Activated CD4-positive, alpha-beta T cell treated with anti-CD3 and anti-CD28 coated beads, Interleukin-10, Interleukin-2, amounts not matched to agents 100 ng/mL and 50 ng/mL, durations not matched to agents 16 hours and 8 hours (primary cell): ENCODE results near the gene SPTLC3.

Experiments used
- DNase-seq: peaks from one replicate; pipeline ENCODE4 v3.0.0-alpha.2; 2020

SPTLC3 gene

GRCh38 chr20:13034936-13035335, 26.2 kb downstream of the SPTLC3 start:
- no peak for DNase-seq

- no peak for DNase-seq
These were observed 26.8 kb downstream of the SPTLC3 start for GRCh38 chr20:13035399-13036152.

- no peak for DNase-seq
These were observed 29.0 kb downstream of the SPTLC3 start for GRCh38 chr20:13037727-13038126.

- no peak for DNase-seq
These were observed 33.0 kb downstream of the SPTLC3 start for GRCh38 chr20:13041574-13042457.

GRCh38 chr20:13042458-13042794, 33.7 kb downstream of the SPTLC3 start:
- no peak for DNase-seq

DNA sequence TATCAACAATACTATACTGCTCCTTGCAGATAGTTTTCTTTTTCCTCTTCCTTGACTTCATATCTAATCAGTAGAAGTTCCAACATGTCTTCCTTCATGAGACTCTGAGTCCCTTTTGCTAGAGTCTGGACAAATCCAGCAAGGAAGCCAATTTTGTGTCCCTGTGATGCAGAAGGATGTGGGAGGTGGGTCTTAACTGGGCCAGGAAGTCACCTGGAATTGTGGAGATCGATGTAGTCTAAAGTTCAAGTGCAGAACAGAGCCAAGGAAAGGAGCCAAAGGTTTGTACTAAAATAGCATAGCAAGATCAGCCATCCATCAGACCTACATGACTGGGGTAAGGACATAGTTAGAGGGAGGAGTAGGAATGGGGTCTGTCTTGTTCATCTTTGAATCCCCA, 37.6 kb downstream of the SPTLC3 start:
- no peak for DNase-seq

DNA sequence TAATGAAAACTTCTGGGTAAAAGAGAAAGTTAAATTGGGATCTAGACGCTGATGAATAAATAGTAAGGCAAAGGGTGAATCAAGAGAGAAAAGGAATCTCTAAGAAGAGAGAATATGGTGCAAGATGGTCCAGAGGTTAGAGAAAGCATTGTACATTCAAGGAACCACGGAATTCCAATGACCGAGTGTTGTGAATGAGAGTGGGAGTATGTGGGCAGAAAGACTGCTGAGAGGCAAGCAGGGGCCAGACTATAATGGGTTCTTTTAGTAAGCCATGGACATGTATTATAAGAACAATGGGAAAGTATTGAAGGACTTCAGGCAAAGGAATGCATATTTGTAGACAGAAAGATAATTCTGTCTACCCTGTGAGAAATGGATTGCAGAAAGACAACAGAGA, 45.2 kb downstream of the SPTLC3 start:
- DNase-seq, result no peak

DNA sequence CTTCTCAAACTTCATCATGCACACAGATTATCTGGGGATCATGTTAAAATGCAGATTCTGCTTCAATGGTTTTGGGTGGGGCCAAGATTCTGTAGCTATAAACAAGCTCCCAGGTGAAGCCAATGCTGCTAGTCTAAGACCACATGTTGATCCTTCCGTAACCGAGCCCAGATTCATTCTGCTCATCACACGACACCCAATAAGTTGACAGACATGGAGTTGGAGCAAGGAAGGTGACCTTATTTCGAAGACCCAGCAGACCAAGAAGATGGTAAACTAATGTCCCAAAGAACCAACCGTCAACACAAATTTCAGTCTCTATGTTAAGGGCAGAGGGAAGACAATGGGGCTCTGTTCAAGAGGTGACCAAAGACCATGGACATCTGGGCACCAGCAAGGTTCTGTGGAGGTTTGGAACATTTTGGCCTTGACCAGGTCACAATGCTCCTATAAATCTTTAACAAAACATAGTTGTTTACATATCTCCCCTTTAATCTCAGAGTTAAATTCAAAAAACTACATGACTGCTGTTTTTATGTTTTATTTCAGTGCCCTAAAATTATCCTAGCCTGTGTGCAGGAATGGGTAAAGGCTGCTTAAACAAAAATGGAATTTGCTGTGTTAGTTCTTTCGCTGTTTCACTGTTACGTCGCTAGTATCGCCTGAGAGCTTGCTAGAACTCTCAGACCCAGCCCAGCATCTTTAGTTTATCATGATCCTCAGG, 50.1 kb downstream of the SPTLC3 start:
- no peak for DNase-seq

DNA sequence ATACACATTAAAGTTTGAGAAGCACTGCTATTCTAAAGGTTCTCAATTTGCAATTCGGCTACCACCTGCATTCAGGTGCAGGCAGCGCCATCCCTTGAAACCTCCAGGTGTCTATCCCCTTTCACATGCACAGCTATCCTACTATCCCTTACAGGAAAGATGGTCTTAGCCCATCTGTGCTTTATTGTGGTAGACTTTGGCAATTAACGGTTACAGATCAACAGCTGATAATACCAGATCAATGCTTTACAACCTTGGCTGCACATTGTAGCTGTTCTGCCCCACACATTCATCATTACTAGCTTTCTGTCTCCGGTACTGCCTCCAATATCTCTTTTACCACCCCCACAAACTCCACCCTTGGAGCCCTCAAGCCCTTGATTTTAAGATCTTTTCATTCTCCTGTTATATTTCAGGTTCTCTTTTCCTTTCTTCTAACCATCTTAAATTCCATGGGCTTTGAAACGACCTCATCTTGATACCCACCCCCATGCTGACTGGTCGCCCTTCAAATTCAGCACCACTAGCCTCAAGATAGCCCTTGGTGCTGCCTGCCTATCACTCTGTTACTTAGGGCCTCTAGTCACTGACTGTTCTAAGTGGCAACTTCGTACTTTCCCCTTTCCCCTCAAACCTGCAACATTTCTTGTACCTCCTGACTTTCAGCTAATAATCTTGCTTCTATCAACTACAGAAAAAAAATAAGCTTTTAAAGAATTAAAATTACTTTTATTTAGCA, 50.8 kb downstream of the SPTLC3 start:
- no peak for DNase-seq

DNA sequence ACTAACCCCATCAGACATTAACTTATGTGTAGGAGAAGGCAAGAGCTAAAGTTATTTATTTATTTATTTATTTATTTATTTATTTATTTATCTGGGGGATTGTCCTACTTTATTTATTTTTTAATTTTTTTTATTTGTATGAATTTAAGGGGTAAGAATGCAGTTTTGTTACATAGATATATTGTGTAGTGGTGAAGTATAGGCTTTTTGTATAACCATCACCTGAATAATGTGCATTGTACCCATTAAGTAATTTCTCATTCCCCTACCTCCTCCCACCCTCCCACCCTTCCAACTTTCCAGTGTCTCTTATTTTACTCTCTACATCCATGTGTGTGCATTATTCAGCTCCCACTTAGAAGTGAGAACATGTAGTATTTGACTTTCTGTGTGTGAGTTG, 51.6 kb downstream of the SPTLC3 start:
- no peak for DNase-seq

DNA sequence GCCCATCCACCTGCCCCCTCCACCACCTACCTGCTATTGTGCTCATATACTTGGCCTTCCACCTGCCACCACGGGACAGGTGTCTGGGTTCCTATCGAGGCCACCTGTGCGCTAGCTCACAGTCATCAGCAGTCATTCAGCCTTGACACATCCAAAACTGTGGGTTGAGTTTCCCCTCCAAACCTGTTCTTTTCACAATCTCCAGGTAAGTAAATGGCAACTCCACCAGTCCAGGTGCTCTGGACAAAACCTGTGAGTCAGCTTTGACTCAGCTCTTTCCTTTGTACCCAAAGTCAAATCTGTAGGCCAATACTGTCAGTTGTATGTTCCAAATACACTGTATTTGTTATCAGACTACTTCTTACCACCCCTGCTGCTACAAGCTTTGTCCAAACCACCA, 52.6 kb downstream of the SPTLC3 start:
- DNase-seq, result no peak

- no peak for DNase-seq
These were observed 54.0 kb downstream of the SPTLC3 start for GRCh38 chr20:13062789-13063188.

DNA sequence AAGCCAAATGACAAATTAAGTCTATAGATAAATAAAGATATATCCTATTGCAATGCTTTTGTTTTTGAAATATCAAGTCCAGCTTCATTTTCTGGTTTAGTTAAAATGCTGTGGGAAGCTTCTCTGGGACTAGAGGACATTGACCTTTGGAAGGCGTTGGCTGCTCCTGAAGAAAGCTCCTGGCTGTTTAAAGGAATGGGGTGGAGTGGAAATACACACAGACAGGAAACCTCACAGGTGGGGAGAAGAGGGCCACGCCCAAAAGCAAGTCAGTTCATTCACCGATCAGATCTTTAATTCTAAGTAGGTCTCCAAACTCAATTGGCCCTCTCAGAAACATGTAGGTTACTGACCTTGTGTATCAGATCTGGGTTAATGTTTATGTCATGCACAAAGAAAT, 59.6 kb downstream of the SPTLC3 start:
- no peak for DNase-seq

- no peak for DNase-seq
These were observed 73.1 kb downstream of the SPTLC3 start for GRCh38 chr20:13081877-13082276.

DNA sequence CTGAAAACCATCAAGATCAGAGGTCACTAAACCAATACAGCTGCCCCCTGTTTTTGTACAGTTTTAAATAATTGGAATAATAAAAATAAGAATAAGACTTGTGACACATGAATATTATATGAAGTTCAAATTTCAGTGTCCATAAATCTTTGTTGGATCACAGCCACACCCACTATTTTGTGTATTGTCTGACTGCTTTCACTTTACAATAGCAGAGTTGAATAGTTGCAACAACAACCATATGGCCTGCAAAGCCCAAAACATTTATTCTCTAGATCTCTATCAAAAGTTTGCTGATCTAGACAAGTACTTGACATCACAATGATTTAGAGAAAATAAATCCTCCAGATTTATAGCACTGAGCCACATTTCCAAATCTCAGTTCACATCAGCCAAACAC, 73.6 kb downstream of the SPTLC3 start:
- DNase-seq, result no peak

GRCh38 chr20:13085275-13085674, 76.5 kb downstream of the SPTLC3 start:
- no peak for DNase-seq

GRCh38 chr20:13089950-13090469, 81.2 kb downstream of the SPTLC3 start:
- no peak for DNase-seq

DNA sequence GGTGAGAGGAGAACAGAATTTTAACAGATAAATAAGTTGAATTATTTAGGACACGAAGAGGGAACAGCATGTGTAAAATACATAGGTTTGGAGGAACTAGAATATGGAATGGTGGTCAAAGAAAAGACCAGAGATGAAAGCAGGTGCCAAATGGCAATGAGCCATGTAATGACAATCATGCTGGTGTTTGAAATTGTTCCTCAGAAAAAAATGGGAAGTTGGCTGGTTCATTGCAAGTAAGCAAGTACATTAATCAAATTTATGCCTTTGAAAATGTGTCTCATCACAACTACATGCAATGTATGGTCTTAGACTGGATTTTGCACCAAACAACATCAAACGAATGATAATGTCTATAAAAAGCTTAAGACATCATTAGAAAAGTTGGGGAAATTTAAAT, 83.3 kb downstream of the SPTLC3 start:
- DNase-seq, result no peak

GRCh38 chr20:13094976-13095375, 86.2 kb downstream of the SPTLC3 start:
- no peak for DNase-seq

DNA sequence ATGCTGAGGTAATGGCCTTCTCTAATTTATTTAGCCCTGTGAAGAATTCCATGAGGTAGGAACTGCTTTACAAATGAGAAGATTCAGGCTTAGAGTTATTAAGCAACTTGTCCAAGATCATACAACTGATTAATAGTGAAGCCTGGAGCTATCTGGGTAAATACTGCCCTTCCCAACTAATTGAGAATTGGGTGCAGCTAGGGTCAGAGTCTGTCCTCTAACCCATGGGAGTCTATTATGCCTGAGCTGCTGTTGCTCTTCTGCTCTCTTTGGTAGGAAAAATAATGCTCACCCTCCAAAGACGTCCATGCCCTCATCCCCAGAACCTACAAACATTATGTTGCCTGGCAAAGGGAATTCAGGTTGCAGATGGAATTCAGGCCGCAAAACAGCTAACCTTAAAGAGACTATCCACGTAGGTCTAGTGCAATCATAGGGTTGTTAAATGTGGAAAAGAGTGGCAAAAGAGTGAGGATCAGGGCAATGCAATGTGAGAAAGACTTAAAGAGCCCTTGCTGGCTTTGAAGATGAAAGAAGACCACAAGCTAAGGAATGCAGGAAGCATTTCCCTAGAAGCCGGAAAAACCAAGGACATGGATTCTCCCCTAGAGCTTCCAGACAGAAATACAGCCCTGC, 90.1 kb downstream of the SPTLC3 start:
- no peak for DNase-seq

DNA sequence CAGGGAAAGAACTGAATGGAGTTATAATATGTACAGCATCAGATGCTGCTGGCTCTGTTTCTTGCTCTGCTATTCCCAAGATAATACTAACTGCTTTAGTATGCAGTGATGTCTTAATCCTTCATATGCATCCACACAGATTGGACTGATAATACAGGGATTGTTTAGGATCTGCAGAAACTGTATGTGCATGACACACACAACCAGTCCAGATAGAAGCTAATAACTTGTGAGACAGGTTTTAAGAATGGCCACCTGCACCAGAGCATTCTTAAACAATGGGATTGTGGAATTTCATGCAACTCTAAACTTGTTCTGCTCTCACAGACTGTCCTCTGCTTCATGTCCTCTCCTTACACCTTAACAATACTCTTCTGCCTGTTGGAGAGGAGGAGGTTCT, 90.9 kb downstream of the SPTLC3 start:
- DNase-seq, result no peak

DNA sequence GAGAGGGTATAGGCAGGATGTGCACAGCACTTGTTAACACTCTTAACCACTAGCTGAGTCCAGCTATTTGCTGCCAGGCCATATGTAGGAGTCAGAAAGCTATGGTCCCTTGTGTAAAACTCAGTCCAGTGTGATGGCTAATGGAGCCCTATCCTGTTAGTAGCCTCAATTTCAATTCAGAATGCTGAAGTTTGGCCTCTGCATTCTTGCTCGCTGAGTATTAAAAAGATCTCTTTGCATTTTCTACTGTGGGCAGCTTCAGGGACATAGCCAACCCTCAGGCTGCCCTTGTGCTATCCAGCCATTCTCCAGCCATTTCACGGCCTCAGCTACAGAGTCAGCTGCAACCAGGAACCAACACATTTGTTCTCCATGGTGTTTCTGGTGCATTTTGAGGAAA, 92.5 kb downstream of the SPTLC3 start:
- no peak for DNase-seq
